ENCODE data around the gene PRKN. TPM values are rescaled to one million over a fixed set of nuclear protein-coding genes. Genes with fewer than 3 reads are reported as not detected.

The PRKN gene
- total RNA-seq, 3 donors from 2014 or later = 0.05 to 0.13 TPM; not detected in 1

DNA sequence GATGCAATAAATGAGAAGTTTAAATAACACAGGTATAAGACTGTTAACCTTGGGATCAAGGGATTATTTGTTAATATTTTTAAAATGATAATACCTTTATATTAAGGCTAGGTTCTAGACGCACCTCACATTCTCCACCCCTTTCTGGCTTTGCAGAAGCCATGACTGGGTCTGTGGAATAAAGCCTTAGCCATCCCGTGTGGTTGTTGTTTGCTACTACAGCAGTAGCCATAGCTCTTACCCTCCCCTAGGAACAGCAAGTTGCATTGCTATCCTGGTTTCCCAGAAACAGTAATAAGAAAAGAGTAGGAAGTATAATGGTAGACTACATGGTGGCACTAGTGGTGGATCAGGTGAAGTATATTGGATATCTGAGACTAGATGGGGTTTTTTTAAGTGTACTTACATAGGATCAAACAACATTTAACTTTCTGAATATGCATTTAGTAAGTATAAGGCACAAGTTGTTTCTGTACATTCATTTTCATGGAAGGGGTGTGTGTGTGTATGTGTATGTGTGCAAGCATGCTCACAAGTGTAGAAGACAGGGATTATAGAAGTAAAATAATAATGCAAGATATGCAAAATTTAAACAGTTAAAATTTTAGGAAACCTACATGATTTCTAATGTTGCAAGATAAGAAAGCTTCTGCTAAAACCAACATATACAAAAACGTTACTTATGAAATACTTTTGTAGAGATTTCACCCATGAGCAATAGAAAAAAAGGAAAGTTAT lies 384.2 kb downstream of the PRKN start:
- no peak for ATAC-seq
- Mint-ChIP-seq H3K4me1 (ENCODE audit: low read depth) (no peaks in the 10 kb centered on the region), H3K27me3 (ENCODE audit: low read depth) (no peaks in the 10 kb centered on the region), H3K9me3 (no peaks in the 10 kb centered on the region), H3K36me3 (ENCODE audit: insufficient read depth) (no peaks in the 10 kb centered on the region), H3K4me3 (no peak overlapping the region)
- DNase-seq = no peak

DNA sequence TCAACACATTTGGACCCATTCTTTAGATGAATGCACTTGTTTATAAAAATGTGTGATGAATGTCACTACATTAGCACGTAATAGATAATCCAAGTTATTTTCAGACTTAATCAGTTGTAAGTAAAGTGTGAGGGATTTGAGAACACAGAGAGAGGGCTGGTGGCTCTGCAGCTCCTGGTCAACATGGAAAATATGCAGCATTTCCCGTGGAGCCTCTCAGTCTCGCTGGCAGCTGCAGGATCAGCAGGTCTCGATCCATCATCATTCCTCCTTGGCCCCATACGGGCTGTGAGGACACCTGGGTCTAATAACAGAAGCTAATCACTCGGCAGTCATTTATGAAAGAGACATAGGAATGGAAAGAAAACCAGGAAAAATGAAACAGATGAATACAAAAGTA lies 390.2 kb downstream of the PRKN start:
- H3K27me3 Mint-ChIP-seq (ENCODE audit: low read depth) = no peaks in the 10 kb centered on the region
- no peak for DNase-seq

DNA sequence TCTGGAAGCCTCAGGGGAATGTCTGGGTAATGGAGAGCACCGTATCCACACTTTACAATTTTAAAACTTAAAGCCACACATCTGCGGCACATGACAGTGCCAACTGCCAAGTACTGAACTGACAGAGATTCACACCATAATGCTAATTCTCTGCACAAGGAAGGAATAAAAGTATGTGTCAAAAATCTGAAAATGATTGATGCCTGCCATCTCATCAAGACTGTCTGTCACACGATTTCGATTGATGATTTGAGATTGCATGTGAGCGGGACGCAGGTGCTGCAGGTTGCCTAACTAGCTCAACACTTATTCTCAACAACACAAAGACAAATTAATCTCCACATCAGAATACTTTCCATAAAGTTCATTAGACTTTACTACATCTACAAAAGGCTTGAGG lies 391.2 kb downstream of the PRKN start:
- no peak for ATAC-seq
- Mint-ChIP-seq H3K4me3 (no peak overlapping the region), H3K9me3 (peaks cover 3% of the 10 kb centered on the region), H3K36me3 (ENCODE audit: insufficient read depth) (no peaks in the 10 kb centered on the region), H3K4me1 (ENCODE audit: low read depth) (no peaks in the 10 kb centered on the region), H3K27me3 (ENCODE audit: low read depth) (no peaks in the 10 kb centered on the region)
- DNase-seq = no peak

More for the DNA sequence above, 390.2 kb downstream of the PRKN start:
- ATAC-seq = no peak
- Mint-ChIP-seq H3K36me3 (ENCODE audit: insufficient read depth) (no peaks in the 10 kb centered on the region), H3K9me3 (peaks cover 3% of the 10 kb centered on the region), H3K4me1 (ENCODE audit: low read depth) (no peaks in the 10 kb centered on the region), H3K4me3 (no peak overlapping the region)

DNA sequence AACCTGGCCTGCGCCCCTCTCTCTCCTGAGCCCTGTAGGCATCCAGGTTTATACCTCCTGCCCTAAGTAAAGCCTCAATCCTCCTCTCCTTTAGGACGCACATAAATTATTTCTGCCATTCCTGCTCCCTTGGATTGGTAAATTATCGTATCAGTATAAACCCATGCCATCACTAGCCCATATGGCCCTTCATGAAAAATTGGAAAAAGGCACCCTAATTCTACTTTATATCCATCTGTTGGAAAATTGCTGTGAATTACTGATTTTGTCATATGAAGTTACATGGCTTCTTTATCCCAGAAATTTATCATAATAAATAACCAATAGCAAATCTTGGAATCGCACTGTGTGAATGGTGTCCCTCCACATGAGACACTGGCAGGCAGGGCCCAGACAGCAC lies 395.2 kb downstream of the PRKN start:
- DNase-seq = no peak
- no peaks in the 10 kb centered on the region for H3K27me3 Mint-ChIP-seq (ENCODE audit: low read depth)
- peaks cover 7% of the 10 kb centered on the region for H3K9me3 Mint-ChIP-seq
- no peak for ATAC-seq
- H3K4me1 Mint-ChIP-seq (ENCODE audit: low read depth) = no peaks in the 10 kb centered on the region
- no peaks in the 10 kb centered on the region for H3K36me3 Mint-ChIP-seq (ENCODE audit: insufficient read depth)
- no peak overlapping the region for H3K4me3 Mint-ChIP-seq

DNA sequence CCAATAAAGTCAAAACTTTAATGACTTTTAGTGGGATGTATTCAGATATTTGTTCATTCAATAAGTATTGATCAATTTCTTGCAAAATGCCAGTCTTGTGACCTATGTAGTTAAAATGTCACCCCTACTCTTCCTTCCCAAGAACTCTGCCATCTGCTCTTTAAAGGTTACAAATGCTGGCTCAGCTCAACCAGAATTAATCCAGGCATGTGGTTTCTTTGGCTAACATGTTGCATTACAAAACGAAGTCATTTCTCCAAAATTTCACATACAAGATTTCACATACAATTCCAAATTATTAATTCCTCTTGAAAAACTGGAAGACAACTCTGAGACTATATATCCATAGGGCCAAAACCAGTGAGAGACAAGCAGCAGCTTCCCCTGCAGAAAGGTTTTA lies 395.7 kb downstream of the PRKN start:
- Mint-ChIP-seq H3K36me3 (ENCODE audit: insufficient read depth) (no peaks in the 10 kb centered on the region), H3K4me3 (no peak overlapping the region), H3K27me3 (ENCODE audit: low read depth) (no peaks in the 10 kb centered on the region), H3K9me3 (peaks cover 7% of the 10 kb centered on the region), H3K4me1 (ENCODE audit: low read depth) (no peaks in the 10 kb centered on the region)
- no peak for ATAC-seq
- DNase-seq = no peak

DNA sequence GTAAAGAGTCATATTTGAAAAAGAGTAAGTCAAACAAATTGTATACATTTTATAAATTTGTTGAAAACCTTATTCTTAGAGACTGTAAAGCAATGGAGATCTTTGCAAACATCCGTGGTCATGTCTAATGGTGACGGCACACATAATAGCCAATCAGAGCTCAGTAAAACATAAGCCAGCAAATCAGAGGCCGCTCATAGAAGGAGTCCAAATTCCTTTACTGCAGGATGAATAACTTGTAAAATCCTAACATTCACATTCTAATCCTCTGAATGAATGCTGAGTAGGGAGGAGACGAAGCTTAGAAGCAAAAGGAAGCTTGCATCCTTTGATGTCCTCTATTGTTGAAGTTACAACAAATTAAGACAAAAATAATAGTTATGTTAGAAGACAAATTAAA lies 401.7 kb downstream of the PRKN start:
- ATAC-seq = no peak
- Mint-ChIP-seq H3K36me3 (ENCODE audit: insufficient read depth) (no peaks in the 10 kb centered on the region), H3K9me3 (peaks cover 23% of the 10 kb centered on the region), H3K4me1 (ENCODE audit: low read depth) (no peaks in the 10 kb centered on the region), H3K4me3 (no peak overlapping the region), H3K27me3 (ENCODE audit: low read depth) (no peaks in the 10 kb centered on the region)
- DNase-seq = no peak

DNA sequence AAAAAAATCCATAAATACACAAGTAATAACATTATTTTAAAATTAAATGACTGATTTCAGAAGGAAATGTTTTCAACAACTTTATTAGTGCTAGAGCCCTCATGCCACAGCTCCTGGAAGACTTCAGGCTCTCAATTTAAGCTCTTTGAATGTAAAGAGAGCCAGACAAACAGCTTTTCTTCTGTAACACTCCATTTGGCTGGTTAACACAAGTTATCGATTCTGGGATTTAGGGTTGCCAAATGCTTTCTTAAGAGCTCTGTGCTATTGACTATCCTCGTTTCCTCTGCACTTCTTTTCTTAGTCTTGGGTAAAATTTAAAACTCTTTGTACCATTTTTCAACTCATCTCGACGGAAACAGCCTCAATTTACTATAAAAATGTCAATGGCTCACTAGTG lies 402.5 kb downstream of the PRKN start:
- ATAC-seq (no peak), DNase-seq (no peak)
- H3K27me3 Mint-ChIP-seq (ENCODE audit: low read depth) = no peaks in the 10 kb centered on the region
- no peaks in the 10 kb centered on the region for H3K4me1 Mint-ChIP-seq (ENCODE audit: low read depth)
- peaks cover 28% of the 10 kb centered on the region for H3K9me3 Mint-ChIP-seq
- H3K4me3 Mint-ChIP-seq = no peak overlapping the region
- H3K36me3 Mint-ChIP-seq (ENCODE audit: insufficient read depth) = no peaks in the 10 kb centered on the region

DNA sequence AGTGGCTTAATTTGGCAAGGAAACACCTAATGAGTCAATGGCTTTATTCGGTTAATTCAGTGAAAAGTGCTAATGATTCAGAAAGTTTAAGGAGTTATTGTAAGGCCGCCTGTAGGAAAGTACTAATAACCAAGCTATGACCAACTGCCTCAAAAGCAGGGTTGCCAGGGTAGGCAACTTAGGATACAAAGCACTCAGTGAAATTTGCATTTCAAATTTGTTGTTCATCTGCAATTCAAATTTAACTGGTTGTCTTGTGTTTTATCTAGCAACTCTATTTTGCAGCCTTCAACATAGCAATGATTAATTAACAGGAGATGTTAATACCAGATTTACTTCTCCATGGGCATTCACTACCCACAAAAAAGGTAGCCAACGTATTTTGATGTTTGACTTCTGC lies 412.3 kb downstream of the PRKN start:
- Mint-ChIP-seq H3K4me1 (ENCODE audit: low read depth) (no peaks in the 10 kb centered on the region), H3K27me3 (ENCODE audit: low read depth) (no peaks in the 10 kb centered on the region), H3K9me3 (peaks cover 11% of the 10 kb centered on the region), H3K36me3 (ENCODE audit: insufficient read depth) (no peaks in the 10 kb centered on the region), H3K4me3 (no peak overlapping the region)
- ATAC-seq = no peak
- DNase-seq = no peak

DNA sequence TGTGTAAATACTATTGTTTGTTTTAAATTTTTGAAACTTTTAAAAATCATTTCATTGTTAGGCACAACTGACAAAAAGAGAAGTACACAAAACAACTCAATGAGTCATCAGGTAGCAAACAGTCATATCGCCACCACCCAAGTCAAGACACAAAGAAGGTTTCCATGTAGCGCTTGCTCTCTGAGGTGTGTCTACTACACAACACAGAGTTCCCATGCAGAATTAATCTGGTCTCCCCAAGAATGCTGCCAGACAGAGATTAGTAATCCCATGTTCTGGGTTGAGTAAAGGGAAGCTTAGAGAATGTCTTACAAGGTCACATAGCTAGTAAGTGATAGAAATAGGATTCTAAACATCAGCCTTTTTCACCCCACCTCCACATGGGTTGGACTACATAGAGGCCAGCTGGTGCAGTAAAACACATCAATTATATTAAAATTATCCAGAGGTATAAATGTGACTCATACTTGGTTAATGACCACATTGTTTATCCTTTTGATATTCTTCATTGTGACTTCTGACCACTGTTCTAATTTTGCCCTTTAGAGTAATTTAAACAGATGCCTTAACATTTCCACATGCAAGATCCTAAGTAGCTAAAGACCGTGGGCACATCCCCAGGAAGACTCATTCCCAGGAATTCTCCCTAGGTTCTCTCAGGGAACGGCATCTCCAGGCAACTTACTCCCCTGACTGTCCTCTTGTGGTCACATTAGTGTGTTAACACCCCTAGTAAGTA lies 413.5 kb downstream of the PRKN start:
- H3K4me3 Mint-ChIP-seq = no peak overlapping the region
- no peak for DNase-seq
- peaks cover 6% of the 10 kb centered on the region for H3K9me3 Mint-ChIP-seq
- no peaks in the 10 kb centered on the region for H3K36me3 Mint-ChIP-seq (ENCODE audit: insufficient read depth)
- H3K27me3 Mint-ChIP-seq (ENCODE audit: low read depth) = no peaks in the 10 kb centered on the region
- ATAC-seq = no peak
- H3K4me1 Mint-ChIP-seq (ENCODE audit: low read depth) = no peaks in the 10 kb centered on the region

DNA sequence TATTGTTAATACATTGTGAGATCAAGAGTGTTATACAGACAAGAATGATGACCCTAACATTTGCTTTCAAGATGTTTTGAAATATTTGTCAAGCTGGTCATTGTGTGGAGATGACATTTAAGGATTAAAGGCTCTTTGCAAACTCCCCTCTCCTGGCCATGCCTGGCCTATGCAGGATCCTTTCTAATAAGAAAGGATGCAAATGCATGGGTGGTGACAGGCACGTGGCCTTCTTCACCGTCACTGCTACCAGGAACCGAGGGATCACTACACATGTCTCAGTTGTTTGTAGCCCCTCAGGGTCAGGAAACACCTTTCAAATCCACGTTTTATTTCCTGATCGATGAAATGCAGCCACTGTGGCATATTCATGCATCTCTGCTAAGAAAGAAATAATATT lies 419.7 kb downstream of the PRKN start:
- no peak for ATAC-seq
- H3K27me3 Mint-ChIP-seq (ENCODE audit: low read depth) = no peaks in the 10 kb centered on the region
- no peak overlapping the region for H3K4me3 Mint-ChIP-seq
- no peaks in the 10 kb centered on the region for H3K4me1 Mint-ChIP-seq (ENCODE audit: low read depth)
- H3K9me3 Mint-ChIP-seq = peaks cover 4% of the 10 kb centered on the region
- H3K36me3 Mint-ChIP-seq (ENCODE audit: insufficient read depth) = no peaks in the 10 kb centered on the region
- DNase-seq = no peak

DNA sequence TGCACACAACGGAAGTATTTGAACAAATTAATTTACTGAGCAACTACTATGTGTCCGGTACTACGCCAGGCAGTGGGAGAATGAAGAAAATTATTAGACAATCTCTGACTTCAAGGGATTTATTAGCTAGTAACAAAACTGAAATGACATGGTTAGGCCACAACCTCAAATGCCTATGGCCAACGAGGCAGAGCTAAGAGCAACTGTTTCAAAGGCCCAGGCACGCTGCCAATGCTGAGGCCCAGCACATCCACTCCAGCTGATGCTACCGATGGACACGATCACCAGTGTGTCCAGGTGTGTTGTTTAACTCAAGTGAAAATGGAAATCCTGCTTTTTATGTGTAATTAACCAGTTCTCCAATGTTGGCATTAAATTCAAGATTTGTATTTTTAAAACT lies 420.9 kb downstream of the PRKN start:
- Mint-ChIP-seq H3K4me1 (ENCODE audit: low read depth) (no peaks in the 10 kb centered on the region), H3K27me3 (ENCODE audit: low read depth) (no peaks in the 10 kb centered on the region), H3K9me3 (peaks cover 4% of the 10 kb centered on the region), H3K4me3 (no peak overlapping the region), H3K36me3 (ENCODE audit: insufficient read depth) (no peaks in the 10 kb centered on the region)
- DNase-seq (no peak), ATAC-seq (no peak)

DNA sequence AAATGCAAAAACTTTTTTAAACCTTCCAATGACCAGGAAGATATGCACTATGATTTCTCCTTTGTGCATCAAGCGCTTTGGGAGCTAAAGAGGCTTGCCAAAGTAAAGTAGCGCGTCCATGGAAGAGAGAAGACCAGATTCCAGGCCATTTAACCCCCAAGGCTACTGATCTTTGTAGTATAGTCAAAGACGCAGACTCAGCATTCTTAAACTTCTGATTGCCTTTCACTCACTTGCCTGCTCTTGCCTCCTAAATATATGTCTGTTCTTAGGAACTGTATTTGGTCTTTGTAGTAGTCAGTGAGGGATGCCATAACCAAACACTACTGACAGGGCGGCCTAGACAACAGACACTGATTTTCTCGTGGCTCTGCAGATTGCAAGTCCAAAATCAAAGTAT lies 426.4 kb downstream of the PRKN start:
- no peaks in the 10 kb centered on the region for H3K36me3 Mint-ChIP-seq (ENCODE audit: insufficient read depth)
- ATAC-seq (no peak), DNase-seq (no peak)
- H3K9me3 Mint-ChIP-seq = no peaks in the 10 kb centered on the region
- H3K4me1 Mint-ChIP-seq (ENCODE audit: low read depth) = no peaks in the 10 kb centered on the region
- H3K4me3 Mint-ChIP-seq = no peak overlapping the region
- no peaks in the 10 kb centered on the region for H3K27me3 Mint-ChIP-seq (ENCODE audit: low read depth)

DNA sequence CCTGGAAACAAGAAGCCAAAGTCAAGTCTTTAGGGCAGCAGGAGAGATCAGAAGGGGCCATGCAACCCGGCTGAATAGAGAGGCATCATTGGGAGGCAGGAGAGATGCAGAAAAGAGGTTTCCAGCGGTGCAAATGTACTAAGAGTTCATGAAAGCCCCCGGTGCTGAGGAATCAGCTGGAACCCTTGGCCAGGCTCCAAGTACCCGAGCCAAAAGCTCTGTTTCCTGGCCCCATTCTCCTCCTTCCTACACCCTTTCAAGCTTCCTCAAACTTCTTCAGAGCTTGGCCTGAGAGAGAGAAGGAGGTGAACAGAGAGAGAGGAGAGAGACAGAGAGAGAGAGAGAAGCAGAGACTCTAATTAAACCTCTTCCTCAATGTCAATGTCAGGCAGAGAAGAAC lies 433.5 kb downstream of the PRKN start:
- Mint-ChIP-seq H3K9me3 (no peaks in the 10 kb centered on the region), H3K4me1 (ENCODE audit: low read depth) (no peaks in the 10 kb centered on the region), H3K4me3 (no peak overlapping the region), H3K36me3 (ENCODE audit: insufficient read depth) (peaks cover 2% of the 10 kb centered on the region), H3K27me3 (ENCODE audit: low read depth) (no peaks in the 10 kb centered on the region)
- no peak for DNase-seq
- ATAC-seq = no peak

DNA sequence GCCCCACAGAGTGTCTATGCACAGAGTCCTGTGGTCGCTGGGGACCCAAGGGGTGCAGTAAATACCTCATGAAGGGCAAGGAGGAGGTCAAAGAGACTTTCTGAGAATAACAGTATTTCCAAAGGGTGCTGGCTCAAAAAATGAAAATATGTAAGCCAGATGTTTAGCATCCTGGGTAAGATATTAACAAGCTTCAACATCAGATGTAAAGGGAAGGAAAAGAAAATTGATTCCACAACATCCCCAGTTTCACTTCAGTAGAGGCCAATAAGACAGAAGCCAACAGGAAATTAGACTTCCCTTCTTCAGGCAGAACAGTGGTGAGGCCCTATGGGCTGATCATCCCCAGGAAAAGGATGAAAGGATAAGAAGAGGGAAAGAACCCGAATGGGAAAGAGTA lies 434.7 kb downstream of the PRKN start:
- H3K27me3 Mint-ChIP-seq (ENCODE audit: low read depth) = no peaks in the 10 kb centered on the region
- H3K9me3 Mint-ChIP-seq = no peaks in the 10 kb centered on the region
- no peak overlapping the region for H3K4me3 Mint-ChIP-seq
- no peaks in the 10 kb centered on the region for H3K4me1 Mint-ChIP-seq (ENCODE audit: low read depth)
- peaks cover 2% of the 10 kb centered on the region for H3K36me3 Mint-ChIP-seq (ENCODE audit: insufficient read depth)
- no peak for ATAC-seq
- no peak for DNase-seq

DNA sequence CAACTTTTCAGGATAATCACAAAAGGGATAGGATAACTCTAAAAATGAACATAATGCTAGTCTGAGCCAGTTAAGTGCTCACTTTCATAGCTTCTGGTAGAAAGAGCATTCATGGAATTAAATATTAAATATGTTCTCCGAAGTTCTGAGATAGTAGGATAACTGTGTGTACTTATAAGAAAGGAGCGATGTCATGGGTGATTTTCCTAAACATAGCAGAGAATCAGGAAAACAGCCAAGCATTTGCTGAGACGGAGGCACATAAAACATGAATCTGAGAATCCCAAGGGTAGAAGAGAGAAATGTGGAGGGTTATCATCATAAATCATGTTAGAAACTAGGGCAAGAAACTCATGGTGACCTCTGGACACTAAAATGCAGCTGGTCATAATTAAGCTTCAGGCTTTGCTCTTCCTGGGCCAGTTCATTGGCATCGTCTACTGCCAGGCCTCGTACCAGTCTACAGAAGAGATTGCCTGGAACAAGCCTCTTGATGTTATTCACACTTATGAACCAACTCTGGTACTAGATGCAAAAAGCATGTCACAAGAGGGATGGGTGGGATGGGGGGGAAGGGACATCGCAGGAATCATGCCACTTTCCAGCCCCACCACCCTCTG lies 436.6 kb downstream of the PRKN start:
- no peak for DNase-seq
- Mint-ChIP-seq H3K9me3 (no peaks in the 10 kb centered on the region), H3K27me3 (ENCODE audit: low read depth) (no peaks in the 10 kb centered on the region), H3K4me1 (ENCODE audit: low read depth) (no peaks in the 10 kb centered on the region), H3K36me3 (ENCODE audit: insufficient read depth) (peaks cover 2% of the 10 kb centered on the region), H3K4me3 (no peak overlapping the region)
- ATAC-seq = no peak

Measured in activated T-cell treated with anti-CD3 and anti-CD28 coated beads, Interleukin-2, amount 50 U/mL, for 4 hours (primary cell).